Sigmoid colon (tissue), 4 donors: Measurements from ENCODE around the gene LIPK.

Experiments
- CTCF ChIP-seq, 4 experiments: fragments of 450-650 bp in 3 of 4; fragments of 200-600 bp in 1 of 4; IDR thresholded peaks; one replicate each; pipeline ENCODE4 v1.5.1; 2016 to 2019; ENCODE audit warnings: antibody characterized with exemption in 4 of 4, mild to moderate bottlenecking in 3 of 4, moderate library complexity in 2 of 4
- POLR2A ChIP-seq, 2 donors: fragments of 450-650 bp; IDR thresholded peaks; one replicate each; pipeline ENCODE4 v1.6.1; 2016; ENCODE audit warnings: antibody characterized with exemption in 2 of 2, mild to moderate bottlenecking in 2 of 2, moderate library complexity in 2 of 2
- POLR2AphosphoS5 ChIP-seq, 4 donors: sonication (generic); formaldehyde crosslinking; IDR thresholded peaks; one replicate each; pipeline ENCODE4 v1.6.1; 2017; ENCODE audit warnings: antibody characterized with exemption in 4 of 4

GRCh38 chr10:88764110-88764509 lies 58.1 kb downstream of the LIPK start:
- TF ChIP-seq POLR2A (IDR thresholded peaks at IDR 0.05) (no peak), POLR2AphosphoS5 (IDR thresholded peaks at IDR 0.05) (no peak), CTCF (IDR thresholded peaks at IDR 0.05) (no peak)
